ENCODE data around the gene ACSF2. TPM values are rescaled to one million over a fixed set of nuclear protein-coding genes. Genes with fewer than 3 reads are reported as not detected.

Gene ACSF2
- total and polyA plus RNA-seq, 2 of the 13 experiments (the other 11 are each of a cell fraction or from before 2014, with no cell fraction given) = 87.3 to 109 TPM

DNA sequence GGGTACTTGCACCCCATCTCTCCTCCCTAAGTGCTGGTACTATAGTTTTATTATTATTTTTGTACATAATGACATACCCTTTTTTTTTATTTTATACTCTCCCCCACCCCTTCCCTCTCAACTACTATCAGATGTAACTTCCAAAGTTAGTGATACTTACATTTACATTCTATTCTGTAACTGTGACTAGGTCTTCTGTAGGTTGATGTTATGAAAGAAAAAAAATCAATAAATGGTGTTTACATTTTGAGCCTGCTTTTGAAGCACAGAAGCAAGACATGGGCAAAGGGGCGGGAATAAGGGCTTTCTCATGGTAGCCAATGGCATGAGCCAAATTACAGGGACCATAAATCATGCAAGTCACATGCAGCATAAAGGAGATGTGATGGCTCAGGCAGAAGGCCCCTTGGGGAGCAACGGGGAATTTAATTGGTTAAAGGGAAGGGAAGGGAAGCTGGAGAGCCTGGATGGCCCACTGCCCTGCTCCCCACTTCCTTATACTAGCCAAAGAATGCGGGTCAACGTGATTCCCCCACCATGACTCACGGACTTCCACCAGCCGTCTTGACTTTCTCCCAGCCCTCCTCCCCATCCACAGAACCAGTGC lies 2.4 kb upstream of the ACSF2 start (continued):
- TF ChIP-seq, protein P1, sequence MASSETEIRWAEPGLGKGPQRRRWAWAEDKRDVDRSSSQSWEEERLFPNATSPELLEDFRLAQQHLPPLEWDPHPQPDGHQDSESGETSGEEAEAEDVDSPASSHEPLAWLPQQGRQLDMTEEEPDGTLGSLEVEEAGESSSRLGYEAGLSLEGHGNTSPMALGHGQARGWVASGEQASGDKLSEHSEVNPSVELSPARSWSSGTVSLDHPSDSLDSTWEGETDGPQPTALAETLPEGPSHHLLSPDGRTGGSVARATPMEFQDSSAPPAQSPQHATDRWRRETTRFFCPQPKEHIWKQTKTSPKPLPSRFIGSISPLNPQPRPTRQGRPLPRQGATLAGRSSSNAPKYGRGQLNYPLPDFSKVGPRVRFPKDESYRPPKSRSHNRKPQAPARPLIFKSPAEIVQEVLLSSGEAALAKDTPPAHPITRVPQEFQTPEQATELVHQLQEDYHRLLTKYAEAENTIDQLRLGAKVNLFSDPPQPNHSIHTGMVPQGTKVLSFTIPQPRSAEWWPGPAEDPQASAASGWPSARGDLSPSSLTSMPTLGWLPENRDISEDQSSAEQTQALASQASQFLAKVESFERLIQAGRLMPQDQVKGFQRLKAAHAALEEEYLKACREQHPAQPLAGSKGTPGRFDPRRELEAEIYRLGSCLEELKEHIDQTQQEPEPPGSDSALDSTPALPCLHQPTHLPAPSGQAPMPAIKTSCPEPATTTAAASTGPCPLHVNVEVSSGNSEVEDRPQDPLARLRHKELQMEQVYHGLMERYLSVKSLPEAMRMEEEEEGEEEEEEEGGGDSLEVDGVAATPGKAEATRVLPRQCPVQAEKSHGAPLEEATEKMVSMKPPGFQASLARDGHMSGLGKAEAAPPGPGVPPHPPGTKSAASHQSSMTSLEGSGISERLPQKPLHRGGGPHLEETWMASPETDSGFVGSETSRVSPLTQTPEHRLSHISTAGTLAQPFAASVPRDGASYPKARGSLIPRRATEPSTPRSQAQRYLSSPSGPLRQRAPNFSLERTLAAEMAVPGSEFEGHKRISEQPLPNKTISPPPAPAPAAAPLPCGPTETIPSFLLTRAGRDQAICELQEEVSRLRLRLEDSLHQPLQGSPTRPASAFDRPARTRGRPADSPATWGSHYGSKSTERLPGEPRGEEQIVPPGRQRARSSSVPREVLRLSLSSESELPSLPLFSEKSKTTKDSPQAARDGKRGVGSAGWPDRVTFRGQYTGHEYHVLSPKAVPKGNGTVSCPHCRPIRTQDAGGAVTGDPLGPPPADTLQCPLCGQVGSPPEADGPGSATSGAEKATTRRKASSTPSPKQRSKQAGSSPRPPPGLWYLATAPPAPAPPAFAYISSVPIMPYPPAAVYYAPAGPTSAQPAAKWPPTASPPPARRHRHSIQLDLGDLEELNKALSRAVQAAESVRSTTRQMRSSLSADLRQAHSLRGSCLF (CRISPR knock-in tag; IDR thresholded peaks at IDR 0.05; ENCODE audit: borderline replicate concordance) = no peak
- TF ChIP-seq, protein P2, sequence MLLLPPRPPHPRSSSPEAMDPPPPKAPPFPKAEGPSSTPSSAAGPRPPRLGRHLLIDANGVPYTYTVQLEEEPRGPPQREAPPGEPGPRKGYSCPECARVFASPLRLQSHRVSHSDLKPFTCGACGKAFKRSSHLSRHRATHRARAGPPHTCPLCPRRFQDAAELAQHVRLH (CRISPR knock-in tag; IDR thresholded peaks at IDR 0.05; ENCODE audit: borderline replicate concordance, low read depth) = peak; percentile 32; the same call in 1 of the 2 replicates
- TF ChIP-seq NBN (conservative IDR thresholded peaks at IDR 0.05) (no peak), NCOR1 (IDR thresholded peaks at IDR 0.05; ENCODE audit: borderline replicate concordance, low read length) (peak; percentile 90; the same call in 1 of the 2 replicates), TEAD3 (CRISPR knock-in tag; optimal IDR thresholded peaks at IDR 0.05; ENCODE audit: borderline replicate concordance) (peak; percentile 49), IRF2 (CRISPR knock-in tag; IDR thresholded peaks at IDR 0.05) (peak; percentile 81), JDP2 (CRISPR knock-in tag; IDR thresholded peaks at IDR 0.05; ENCODE audit: borderline replicate concordance) (no peak), ZSCAN30 (CRISPR knock-in tag; IDR thresholded peaks at IDR 0.05) (no peak; the same call in 1 of the 2 replicates), ZBTB42 (CRISPR knock-in tag; IDR thresholded peaks at IDR 0.05) (no peak)
- TF ChIP-seq, protein P3, sequence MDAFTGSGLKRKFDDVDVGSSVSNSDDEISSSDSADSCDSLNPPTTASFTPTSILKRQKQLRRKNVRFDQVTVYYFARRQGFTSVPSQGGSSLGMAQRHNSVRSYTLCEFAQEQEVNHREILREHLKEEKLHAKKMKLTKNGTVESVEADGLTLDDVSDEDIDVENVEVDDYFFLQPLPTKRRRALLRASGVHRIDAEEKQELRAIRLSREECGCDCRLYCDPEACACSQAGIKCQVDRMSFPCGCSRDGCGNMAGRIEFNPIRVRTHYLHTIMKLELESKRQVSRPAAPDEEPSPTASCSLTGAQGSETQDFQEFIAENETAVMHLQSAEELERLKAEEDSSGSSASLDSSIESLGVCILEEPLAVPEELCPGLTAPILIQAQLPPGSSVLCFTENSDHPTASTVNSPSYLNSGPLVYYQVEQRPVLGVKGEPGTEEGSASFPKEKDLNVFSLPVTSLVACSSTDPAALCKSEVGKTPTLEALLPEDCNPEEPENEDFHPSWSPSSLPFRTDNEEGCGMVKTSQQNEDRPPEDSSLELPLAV (CRISPR knock-in tag; conservative IDR thresholded peaks at IDR 0.05; ENCODE audit: low read depth) = no peak
- TF ChIP-seq, protein P4, sequence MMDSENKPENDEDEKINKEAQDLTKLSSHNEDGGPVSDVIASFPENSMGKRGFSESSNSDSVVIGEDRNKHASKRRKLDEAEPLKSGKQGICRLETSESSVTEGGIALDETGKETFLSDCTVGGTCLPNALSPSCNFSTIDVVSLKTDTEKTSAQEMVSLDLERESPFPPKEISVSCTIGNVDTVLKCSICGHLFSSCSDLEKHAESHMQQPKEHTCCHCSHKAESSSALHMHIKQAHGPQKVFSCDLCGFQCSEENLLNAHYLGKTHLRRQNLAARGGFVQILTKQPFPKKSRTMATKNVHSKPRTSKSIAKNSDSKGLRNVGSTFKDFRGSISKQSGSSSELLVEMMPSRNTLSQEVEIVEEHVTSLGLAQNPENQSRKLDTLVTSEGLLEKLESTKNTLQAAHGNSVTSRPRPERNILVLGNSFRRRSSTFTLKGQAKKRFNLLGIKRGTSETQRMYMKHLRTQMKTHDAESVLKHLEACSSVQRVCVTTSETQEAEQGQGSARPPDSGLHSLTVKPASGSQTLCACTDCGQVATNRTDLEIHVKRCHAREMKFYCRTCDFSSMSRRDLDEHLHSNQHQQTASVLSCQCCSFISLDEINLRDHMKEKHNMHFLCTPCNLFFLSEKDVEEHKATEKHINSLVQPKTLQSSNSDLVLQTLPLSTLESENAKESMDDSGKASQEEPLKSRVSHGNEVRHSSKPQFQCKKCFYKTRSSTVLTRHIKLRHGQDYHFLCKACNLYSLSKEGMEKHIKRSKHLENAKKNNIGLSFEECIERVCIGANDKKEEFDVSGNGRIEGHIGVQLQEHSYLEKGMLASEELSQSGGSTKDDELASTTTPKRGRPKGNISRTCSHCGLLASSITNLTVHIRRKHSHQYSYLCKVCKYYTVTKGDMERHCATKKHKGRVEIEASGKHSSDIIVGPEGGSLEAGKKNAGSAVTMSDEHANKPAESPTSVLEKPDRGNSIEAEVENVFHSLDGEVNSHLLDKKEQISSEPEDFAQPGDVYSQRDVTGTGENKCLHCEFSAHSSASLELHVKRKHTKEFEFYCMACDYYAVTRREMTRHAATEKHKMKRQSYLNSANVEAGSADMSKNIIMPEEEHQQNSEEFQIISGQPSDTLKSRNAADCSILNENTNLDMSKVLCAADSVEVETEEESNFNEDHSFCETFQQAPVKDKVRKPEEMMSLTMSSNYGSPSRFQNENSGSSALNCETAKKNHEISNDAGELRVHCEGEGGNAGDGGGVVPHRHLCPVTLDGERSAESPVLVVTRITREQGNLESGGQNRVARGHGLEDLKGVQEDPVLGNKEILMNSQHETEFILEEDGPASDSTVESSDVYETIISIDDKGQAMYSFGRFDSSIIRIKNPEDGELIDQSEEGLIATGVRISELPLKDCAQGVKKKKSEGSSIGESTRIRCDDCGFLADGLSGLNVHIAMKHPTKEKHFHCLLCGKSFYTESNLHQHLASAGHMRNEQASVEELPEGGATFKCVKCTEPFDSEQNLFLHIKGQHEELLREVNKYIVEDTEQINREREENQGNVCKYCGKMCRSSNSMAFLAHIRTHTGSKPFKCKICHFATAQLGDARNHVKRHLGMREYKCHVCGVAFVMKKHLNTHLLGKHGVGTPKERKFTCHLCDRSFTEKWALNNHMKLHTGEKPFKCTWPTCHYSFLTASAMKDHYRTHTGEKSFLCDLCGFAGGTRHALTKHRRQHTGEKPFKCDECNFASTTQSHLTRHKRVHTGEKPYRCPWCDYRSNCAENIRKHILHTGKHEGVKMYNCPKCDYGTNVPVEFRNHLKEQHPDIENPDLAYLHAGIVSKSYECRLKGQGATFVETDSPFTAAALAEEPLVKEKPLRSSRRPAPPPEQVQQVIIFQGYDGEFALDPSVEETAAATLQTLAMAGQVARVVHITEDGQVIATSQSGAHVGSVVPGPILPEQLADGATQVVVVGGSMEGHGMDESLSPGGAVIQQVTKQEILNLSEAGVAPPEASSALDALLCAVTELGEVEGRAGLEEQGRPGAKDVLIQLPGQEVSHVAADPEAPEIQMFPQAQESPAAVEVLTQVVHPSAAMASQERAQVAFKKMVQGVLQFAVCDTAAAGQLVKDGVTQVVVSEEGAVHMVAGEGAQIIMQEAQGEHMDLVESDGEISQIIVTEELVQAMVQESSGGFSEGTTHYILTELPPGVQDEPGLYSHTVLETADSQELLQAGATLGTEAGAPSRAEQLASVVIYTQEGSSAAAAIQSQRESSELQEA (CRISPR knock-in tag; IDR thresholded peaks at IDR 0.05; ENCODE audit: not compliant biosample characterization) = no peak
- TF ChIP-seq, protein P5, sequence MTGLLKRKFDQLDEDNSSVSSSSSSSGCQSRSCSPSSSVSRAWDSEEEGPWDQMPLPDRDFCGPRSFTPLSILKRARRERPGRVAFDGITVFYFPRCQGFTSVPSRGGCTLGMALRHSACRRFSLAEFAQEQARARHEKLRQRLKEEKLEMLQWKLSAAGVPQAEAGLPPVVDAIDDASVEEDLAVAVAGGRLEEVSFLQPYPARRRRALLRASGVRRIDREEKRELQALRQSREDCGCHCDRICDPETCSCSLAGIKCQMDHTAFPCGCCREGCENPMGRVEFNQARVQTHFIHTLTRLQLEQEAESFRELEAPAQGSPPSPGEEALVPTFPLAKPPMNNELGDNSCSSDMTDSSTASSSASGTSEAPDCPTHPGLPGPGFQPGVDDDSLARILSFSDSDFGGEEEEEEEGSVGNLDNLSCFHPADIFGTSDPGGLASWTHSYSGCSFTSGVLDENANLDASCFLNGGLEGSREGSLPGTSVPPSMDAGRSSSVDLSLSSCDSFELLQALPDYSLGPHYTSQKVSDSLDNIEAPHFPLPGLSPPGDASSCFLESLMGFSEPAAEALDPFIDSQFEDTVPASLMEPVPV (CRISPR knock-in tag; IDR thresholded peaks at IDR 0.05) = peak; percentile 60

All from HepG2 (cell line).